Measurements from ENCODE around the gene ARFGAP3.
"Not testable (repeated sequence)": the region's sequence is repeated elsewhere in the genome, so short reads cannot be mapped to it uniquely, and the experiment has no call there.

Gene ARFGAP3

DNA sequence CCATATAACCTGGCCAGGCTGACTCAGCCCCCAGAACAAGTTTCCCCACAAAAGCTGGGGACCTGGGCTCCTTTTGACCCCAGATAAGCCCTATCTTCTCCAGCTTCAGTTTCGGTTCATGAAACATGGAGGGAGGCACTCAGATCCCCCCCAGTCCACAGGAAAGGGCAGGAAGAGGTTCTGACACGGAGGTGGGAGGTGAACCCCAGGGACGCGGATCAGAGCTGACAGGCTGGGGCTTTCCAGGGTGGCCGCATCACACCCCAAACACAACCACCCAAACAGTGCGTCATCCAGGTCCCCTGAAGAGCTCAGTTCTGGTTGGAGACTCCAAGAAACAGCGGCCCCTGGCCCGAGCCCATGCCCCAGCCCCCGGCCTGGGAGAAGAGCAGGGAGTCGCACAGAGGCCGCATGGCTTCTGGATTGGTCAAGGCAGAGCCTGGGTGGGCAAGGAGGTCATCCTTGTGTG is 92.1 kb downstream of the ARFGAP3 start:
- TF ChIP-seq, protein P1, sequence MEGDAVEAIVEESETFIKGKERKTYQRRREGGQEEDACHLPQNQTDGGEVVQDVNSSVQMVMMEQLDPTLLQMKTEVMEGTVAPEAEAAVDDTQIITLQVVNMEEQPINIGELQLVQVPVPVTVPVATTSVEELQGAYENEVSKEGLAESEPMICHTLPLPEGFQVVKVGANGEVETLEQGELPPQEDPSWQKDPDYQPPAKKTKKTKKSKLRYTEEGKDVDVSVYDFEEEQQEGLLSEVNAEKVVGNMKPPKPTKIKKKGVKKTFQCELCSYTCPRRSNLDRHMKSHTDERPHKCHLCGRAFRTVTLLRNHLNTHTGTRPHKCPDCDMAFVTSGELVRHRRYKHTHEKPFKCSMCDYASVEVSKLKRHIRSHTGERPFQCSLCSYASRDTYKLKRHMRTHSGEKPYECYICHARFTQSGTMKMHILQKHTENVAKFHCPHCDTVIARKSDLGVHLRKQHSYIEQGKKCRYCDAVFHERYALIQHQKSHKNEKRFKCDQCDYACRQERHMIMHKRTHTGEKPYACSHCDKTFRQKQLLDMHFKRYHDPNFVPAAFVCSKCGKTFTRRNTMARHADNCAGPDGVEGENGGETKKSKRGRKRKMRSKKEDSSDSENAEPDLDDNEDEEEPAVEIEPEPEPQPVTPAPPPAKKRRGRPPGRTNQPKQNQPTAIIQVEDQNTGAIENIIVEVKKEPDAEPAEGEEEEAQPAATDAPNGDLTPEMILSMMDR (IDR thresholded peaks at IDR 0.05; ENCODE audit: low read depth, low read length) = no peak

DNA sequence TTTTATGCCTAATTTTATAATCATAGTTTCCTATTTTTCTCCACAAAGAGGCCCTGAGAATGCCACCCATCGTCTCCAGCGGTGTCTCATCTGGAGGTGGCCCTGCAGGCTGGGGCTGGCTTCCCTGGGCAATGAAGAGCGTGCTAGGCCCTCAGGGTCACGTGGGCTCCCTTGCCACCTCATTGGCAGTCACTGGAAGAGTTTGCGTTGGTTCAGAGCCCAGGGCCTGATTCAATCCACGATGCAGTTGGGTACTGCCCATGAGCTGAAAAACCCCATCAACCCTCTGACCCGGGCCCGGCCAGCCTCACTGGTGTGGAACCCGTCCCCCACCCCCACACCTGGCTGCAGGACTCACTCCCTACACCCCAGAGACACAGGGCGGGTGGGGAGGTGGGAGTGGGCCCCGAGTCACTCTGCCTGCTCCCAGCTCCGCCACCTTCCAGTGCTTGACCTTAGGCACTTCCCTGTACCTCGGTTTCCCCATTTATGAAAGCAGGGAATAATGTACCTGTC is 93.0 kb downstream of the ARFGAP3 start:
- H3K4me3 ChIP-seq (ENCODE audit: low read depth, low read length) = no peak overlapping the region
- TF ChIP-seq, protein P1 (IDR thresholded peaks at IDR 0.05; ENCODE audit: low read depth, low read length) = no peak

More for the DNA sequence above, 92.1 kb downstream of the ARFGAP3 start:
- no peak overlapping the region for H3K4me3 ChIP-seq (ENCODE audit: low read depth, low read length)

DNA sequence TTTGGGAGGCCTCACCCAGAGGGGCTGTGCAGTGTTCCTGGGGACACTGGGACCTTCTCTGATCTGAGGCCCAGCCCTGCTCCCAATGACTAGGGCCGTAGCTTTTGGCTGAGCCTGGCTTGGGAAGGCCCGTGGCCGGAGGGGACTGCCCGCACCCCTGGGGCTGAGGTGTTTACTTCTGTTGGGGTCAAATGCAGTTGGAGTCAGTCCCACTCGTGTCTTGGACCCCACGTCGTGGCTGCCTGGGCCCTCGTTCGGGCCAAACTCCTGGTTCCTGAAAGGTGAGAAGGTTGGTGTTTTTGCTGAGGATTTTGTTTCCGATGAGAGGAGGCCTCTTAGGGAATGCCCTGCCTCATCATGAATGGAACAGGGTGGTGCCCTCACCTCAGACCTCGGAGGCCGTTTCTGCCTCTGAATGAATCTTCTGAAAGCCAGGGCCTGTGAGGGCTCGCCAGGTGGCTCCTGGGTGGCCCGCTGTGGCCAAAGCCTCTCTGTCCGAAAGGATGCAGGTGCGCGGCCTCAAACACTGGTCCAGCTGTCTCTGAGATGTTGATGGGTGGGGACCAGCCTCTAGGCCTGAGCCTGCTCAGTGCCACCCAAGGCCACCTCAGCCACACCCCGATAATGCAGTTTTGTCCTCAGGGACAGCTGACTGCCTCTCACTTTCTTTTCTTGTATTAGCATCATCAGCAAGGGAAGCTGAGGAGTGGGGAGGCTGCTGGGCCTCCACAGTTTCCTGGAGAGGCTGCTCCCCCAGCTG is 96.1 kb downstream of the ARFGAP3 start:
- TF ChIP-seq, protein P1 (IDR thresholded peaks at IDR 0.05; ENCODE audit: low read depth, low read length) = no peak
- no peak overlapping the region for H3K4me3 ChIP-seq (ENCODE audit: low read depth, low read length)

DNA sequence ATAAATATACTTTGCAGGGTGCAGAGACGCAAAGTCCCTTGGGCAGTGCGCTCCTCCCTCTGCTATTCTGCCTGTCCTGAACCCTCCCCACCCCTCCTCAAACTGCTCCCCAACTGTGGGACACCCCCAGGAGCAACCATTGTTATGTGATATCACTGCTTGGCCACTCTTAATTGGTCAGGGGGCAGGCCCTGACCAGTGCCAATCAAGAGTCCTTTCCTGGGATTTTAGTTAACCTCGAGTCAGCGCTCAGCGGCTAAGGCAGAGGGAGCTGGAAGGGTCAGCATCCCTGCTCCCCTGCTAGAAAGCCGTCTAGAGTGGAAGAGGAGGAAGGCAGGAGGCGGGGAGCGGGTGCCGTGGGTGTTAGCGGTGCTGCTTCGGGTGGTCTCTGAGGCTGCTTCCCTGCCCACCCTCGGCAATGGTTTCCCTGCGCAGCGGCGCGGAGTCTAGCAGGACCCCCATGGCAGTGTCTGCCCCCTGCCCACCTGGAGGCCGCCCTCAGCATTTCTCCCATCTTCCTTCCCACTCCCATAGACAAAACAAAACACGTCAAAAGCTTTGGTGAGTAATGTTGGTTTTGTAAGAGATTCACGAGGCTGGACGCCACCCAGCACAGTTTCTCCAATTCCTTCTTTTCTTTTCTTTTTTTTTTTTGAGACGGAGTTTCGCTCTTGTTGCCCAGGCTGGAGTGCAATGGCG is 98.0 kb downstream of the ARFGAP3 start:
- TF ChIP-seq, protein P1 (IDR thresholded peaks at IDR 0.05; ENCODE audit: low read depth, low read length) = no peak
- H3K4me3 ChIP-seq (ENCODE audit: low read depth, low read length) = no peak overlapping the region

GRCh38 chr22:42755553-42755952 is 101.5 kb downstream of the ARFGAP3 start:
- not testable (repeated sequence) for H3K4me3 ChIP-seq (ENCODE audit: low read depth, low read length)

- not testable (repeated sequence) for H3K4me3 ChIP-seq (ENCODE audit: low read depth, low read length)
These were observed 102.0 kb downstream of the ARFGAP3 start for GRCh38 chr22:42755121-42755520.

GRCh38 chr22:42754658-42755057 is 102.4 kb downstream of the ARFGAP3 start:
- no peak overlapping the region for H3K4me3 ChIP-seq (ENCODE audit: low read depth, low read length)
- TF ChIP-seq, protein P1 (IDR thresholded peaks at IDR 0.05; ENCODE audit: low read depth, low read length) = no peak

- TF ChIP-seq, protein P1 (IDR thresholded peaks at IDR 0.05; ENCODE audit: low read depth, low read length) = no peak
- no peak overlapping the region for H3K4me3 ChIP-seq (ENCODE audit: low read depth, low read length)
These were observed 104.2 kb downstream of the ARFGAP3 start for GRCh38 chr22:42752912-42753311.

Data from WI38 (cell line).